ENCODE results near the gene IL10RA. TPM values are rescaled to one million over a fixed set of nuclear protein-coding genes. Genes with fewer than 3 reads are reported as not detected.

The IL10RA gene
- total RNA-seq, 3 donors from 2014 or later = 9.8 to 47.5 (median 13.3) TPM

- H3K4me1 ChIP-seq = no peaks in the 10 kb centered on the region
- DNase-seq (ENCODE audit: low spot score in 2 of 2) = no peak
- no peak overlapping the region for H3K27ac ChIP-seq
- intact Hi-C loops (cut with DNase I; ENCODE audit: low total_unique reads) = no loop called here
- TF ChIP-seq CTCF (IDR thresholded peaks at IDR 0.05) = no peak
- TF ChIP-seq POLR2A (IDR thresholded peaks at IDR 0.05) = no peak
- no peak for TF ChIP-seq POLR2AphosphoS5 (IDR thresholded peaks at IDR 0.05)
- H3K9me3 ChIP-seq = no peaks in the 10 kb centered on the region
- H3K4me3 ChIP-seq = no peak overlapping the region
- H3K27me3 ChIP-seq = no peaks in the 10 kb centered on the region
- H3K36me3 ChIP-seq = no peaks in the 10 kb centered on the region
These were observed 56.6 kb downstream of the IL10RA start for GRCh38 chr11:118042796-118043195.

- Histone ChIP-seq H3K27me3 (no peaks in the 10 kb centered on the region), H3K27ac (peak overlapping the region in 1 of 2 donors; percentile 19), H3K4me1 (no peaks in the 10 kb centered on the region), H3K36me3 (no peaks in the 10 kb centered on the region), H3K4me3 (no peak overlapping the region), H3K9me3 (no peaks in the 10 kb centered on the region)
- intact Hi-C loops (cut with DNase I; ENCODE audit: low total_unique reads) = no loop called here
- TF ChIP-seq CTCF (IDR thresholded peaks at IDR 0.05) (no peak), POLR2AphosphoS5 (IDR thresholded peaks at IDR 0.05) (no peak), POLR2A (IDR thresholded peaks at IDR 0.05) (no peak)
- no peak for DNase-seq (ENCODE audit: low spot score in 2 of 2)
These were observed 59.0 kb downstream of the IL10RA start for GRCh38 chr11:118045191-118045590.

GRCh38 chr11:118046051-118046963, 60.1 kb downstream of the IL10RA start:
- H3K4me1 ChIP-seq = no peaks in the 10 kb centered on the region
- no peaks in the 10 kb centered on the region for H3K9me3 ChIP-seq
- DNase-seq (ENCODE audit: low spot score in 2 of 2) = no peak
- no peaks in the 10 kb centered on the region for H3K27me3 ChIP-seq
- H3K36me3 ChIP-seq = no peaks in the 10 kb centered on the region
- intact Hi-C loops (cut with DNase I; ENCODE audit: low total_unique reads) = no loop called here
- no peak overlapping the region for H3K4me3 ChIP-seq
- H3K27ac ChIP-seq = peak overlapping the region in 1 of 2 donors; percentile 26
- TF ChIP-seq POLR2AphosphoS5 (IDR thresholded peaks at IDR 0.05) (no peak), POLR2A (IDR thresholded peaks at IDR 0.05) (no peak), CTCF (IDR thresholded peaks at IDR 0.05) (no peak)

- H3K27me3 ChIP-seq = no peaks in the 10 kb centered on the region
- intact Hi-C loops (cut with DNase I; ENCODE audit: low total_unique reads) = no loop called here
- no peak for DNase-seq (ENCODE audit: low spot score in 2 of 2)
These were observed 60.9 kb downstream of the IL10RA start for GRCh38 chr11:118046964-118047700.

More at GRCh38 chr11:118046964-118047700, 60.9 kb downstream of the IL10RA start:
- Histone ChIP-seq H3K36me3 (no peaks in the 10 kb centered on the region), H3K4me1 (no peaks in the 10 kb centered on the region), H3K27ac (no peak overlapping the region), H3K9me3 (no peaks in the 10 kb centered on the region), H3K4me3 (no peak overlapping the region)
- TF ChIP-seq POLR2A (IDR thresholded peaks at IDR 0.05) = no peak
- no peak for TF ChIP-seq POLR2AphosphoS5 (IDR thresholded peaks at IDR 0.05)
- no peak for TF ChIP-seq CTCF (IDR thresholded peaks at IDR 0.05)

All from breast epithelium (tissue), 4 donors.